HG02798 (cell line): ENCODE measurements around the gene MFAP1.
"Not testable (repeated sequence)": the region's sequence is repeated elsewhere in the genome, so short reads cannot be mapped to it uniquely, and the experiment has no call there.

Source experiments
- ATAC-seq: cut with Tn5 transposase; IDR thresholded peaks from one replicate; pipeline ENCODE4 v1.9.1; 2021; ENCODE audit warnings: mild to moderate bottlenecking; ENCODE audit not compliant: unreplicated experiment, poor library complexity

Gene MFAP1

DNA sequence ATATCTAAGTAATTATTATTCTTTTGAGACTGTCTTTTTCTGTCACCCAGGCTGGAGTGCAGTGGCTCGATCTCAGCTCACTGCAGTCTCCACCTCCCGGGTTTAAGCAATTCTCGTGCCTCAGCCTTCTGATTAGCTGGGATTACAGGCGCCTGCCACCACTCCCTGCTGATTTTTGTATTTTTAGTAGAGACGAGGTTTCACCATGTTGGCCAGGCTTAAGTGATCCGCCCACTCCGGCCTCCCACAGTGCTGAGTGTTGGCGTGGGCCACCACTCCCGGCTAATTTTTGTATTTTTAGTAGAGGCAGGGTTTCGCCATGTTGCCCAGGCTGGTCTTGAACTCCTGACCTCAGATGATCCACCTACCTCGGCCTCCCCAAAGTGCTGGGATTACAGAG, 815 bp upstream of the MFAP1 start:
- ATAC-seq = not testable (repeated sequence)

DNA sequence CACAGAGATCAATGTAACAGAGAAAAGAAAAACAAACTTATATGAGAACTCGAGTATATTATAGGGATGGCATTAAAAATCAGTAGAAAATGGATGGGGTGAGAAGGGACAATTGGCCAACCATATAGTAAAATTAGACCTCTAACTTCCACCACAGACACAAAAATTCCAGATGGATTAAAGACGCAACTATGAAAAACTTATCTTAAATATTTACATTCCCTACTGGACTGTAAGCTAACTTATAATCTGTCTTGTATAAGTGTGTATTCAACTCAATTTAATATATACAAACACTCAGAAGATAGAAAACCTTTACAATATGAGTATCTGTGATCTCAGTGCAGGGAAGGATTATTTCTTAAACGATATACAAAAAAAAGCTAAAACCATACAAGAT, 3.0 kb downstream of the MFAP1 start:
- ATAC-seq = no peak

DNA sequence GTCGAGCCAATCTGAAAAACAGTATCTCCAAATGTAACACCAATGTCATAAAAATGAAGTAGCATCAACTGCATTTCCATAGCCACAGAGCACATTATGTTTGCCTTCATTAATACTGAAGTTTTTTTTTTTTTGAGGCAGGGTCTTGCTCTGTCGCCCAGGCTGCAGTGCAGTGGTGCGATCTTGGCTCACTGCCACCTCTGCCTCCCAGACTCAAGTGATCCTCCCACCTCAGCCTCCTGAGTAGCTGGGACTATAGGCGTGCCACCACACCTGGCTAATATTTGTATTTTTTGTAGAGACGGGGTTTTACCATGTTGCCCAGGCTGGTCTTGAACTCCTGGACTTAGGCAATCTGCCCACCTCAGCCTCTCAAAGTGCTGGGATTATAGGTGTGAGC, 9.4 kb downstream of the MFAP1 start:
- not testable (repeated sequence) for ATAC-seq

DNA sequence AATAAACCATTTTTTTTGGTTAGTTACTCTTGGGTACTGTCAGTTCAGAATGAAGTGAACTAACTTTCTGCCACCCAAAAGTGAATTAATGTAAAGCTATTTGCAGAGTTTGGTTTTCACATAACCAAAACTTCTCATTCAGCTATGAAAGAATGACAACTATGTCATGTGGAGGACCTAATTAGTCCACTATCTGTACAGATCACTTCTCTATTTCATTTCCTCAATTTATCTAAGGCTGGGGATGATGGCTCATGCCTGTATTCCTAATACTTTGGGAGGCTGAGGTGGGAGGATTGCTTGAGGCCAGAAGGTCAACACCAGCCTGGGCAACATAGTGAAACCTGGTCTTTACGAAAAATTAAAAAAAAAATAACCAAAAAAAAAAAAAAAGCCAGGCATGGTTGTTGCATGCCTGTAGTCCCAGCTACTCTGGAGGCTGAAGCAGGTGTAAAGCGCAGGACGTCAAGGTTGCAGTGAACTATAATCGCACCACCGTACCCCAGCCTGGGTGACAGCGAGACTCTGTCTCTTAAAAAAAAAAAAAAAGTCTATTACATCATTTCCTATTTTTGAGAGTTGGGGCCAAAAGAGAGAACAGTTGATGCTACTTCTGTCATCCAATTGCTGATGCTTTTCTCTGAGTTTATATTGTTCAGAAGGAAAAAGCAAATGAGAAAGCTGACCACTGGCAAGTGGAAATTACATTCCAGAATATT, 15.4 kb downstream of the MFAP1 start:
- ATAC-seq = peak; percentile 72

DNA sequence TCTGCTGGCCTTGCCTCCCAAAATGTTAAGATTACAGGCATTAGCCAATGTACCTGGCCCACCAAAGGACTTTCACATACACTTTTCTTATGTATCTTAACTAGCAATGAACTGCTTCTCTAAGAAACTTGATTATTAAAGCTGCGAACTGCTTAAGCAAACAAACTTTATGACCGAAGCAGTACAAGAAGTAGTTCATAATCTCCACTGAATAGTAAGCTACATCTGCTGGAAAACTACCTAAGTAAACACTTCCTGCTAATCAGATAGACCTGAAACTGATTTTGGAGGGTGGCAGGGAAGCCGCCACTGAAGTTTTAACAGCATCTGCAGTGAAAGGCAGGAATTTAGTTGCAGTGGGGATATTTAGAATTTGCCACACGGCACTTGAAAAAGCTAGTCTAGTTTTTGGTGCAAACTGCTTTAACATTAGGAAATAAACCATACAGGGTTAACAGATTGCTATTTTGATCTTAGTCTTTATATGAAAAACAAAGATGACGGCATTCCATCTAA, 16.0 kb downstream of the MFAP1 start:
- no peak for ATAC-seq

DNA sequence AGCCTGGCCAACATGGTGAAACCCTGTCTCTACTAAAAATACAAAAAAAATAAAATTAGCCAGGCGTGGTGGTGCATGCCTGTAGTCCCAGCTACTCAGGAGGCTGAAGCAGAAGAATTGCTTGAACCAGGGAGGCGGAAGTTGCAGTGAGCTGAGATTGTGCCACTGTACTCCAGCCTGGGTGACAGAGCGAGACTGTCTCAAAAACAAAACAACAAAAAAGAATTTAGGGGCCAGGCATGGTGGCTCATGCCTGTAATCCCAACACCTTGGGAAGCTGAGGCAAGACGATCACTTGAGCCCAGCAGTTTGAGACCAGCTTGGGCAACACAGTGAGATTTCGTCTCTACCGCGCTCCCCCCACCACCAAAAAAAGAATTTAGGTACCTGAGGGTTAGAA, 21.8 kb downstream of the MFAP1 start:
- not testable (repeated sequence) for ATAC-seq

DNA sequence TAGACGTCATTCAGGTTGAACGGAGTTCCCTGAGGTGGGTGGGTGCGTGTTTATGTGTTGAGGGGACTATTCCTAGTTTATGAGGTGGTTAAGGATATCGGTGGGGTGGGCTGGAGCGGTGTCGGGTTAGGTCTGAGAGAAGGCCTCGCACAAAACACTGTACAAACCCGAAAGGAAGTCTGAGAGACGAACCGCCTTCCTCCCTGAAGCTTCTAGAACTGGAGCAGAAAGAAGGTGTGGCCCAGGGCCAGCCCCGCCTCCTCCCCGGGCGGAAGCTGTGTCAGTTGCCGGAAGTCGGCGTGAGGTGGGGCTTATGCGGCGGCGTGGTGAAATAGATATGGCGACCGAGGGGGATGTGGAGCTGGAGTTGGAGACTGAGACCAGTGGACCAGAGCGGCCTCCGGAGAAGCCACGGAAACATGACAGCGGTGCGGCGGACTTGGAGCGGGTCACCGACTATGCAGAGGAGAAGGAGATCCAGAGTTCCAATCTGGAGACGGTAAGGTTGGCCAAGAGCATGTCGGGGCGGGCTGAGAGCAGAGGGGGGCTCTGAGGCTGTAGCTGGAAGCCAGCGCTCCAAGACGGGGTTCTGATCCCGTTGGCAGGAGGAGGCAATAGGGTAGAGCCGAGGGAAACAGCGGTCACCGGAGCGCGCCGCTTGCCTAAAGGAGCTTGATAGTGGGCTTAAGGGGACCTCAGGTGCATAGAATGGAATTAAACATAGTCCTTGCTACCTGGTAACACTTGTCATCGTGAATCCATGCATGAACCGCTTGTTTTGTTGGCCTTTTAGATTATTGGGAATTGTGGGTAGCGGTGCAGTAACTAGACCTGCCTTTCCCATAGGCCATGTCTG, 24.0 kb downstream of the MFAP1 start, which contains the start of gene HYPK:
HYPK (plus strand) TSS at position 314 of the 856 bp plus-strand sequence; CDS start at position 338, 24 bp downstream.
- peak; percentile 91 for ATAC-seq

DNA sequence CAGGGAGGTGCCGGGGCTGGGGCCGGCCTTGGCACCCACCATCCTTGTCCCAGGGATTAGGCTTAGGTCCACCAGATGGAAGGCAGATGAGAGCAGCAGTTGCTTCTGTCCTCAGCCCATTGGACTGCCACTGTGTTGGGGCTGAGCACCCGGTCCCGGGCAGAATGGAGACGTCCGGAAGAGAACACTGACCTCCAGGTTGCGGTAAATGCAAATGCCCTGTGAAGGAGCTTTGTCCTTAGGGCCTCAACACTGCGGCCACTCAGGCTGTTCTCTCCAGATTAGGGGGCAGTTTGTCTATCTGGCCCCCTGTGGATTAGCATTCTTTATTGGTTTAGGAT, 24.6 kb downstream of the MFAP1 start, which contains the start of gene SERINC4:
SERINC4 (minus strand) TSS at position 276 of the 341 bp plus-strand sequence; CDS start at position 42, 234 bp downstream.
- no peak for ATAC-seq

DNA sequence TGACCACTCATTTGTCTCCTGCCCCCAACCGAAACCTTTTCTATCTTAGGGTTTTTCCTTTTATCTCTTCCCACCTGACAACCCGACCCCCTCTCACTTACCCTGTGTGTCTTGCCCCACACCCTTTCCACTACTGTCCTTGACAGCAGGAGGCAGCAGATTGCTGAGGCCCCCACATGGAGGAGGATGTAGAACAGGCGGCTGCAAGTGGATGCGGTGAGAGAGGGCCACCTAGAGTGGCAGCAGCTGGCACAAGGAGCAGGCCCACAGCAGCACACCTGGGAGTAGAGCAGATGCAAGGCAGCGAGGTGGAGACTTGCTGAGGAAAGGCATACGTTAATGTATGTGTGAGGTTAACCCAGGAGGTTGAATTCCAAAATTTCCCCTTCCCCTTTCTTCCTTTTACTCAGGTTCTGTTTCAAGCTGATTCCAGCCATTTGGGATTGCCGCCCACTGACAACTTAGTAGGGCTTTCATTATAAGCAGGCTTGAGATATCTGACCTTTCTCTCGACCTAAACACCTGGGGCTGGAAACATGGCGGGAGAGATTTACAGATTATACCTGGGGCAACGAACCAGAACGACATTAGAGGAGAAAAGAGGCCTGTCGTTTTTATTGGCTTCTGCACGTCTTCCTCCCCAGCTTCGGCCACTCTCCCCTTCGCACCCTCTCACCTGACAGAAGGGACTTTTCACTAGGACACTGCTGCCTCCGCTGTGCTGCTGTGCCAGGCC, 25.1 kb downstream of the MFAP1 start:
- ATAC-seq = no peak

DNA sequence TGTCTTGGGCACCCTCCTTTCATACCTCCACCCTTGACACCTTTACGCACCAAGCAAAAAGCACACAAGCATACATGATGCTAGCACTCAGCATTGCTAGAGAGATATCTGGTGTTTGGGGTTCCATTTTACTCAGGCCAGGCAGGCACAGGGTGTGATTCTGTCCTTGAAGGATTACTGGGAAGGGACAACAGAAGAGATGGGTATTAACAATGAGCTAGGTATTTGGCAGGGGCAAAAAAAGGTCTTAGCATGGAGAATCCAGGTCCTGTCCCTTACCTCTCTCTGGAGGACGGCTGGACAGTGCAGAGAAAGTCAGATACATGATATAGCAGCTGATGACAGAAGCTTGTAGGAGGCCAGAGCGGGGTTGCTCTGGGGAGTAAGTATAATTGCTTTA, 27.9 kb downstream of the MFAP1 start:
- ATAC-seq = no peak

DNA sequence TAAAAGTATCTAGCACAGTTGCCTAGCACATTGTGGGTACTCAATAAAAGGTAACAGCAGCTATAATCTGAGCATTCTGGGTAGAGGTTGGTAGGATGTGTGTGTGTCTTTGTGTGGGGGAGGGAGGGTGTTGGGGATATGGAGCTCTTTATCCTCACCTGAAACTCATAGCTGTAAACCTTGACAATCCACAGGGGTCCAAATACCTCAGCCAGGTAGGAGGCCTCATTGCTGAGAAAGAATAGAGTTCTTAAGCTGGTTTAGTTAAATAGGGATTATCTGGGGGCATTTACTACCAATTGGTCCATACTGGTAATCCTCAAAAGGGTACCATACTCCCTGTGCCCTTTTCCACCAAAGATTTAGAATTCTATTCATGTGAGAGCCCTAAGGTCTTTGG, 28.5 kb downstream of the MFAP1 start:
- no peak for ATAC-seq

DNA sequence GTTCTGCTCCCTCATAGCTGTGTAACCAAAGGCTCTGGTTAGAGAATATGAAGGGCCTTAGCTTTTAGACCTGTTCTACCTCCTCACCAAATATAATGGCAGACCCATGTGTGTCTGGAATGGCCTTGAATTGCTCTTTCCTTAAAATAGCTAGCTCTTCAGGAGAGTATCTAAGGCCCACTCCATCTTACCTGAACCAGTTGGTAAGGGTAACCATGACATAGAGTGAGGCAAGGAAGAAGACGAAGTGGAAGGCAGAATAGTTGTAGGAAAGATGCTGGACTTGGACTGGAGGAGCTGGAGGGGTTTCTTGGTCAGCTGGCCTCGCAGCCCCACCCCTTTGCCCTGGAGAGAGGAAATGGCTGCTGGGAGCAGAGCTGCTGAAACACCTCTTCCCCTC, 29.3 kb downstream of the MFAP1 start:
- no peak for ATAC-seq

DNA sequence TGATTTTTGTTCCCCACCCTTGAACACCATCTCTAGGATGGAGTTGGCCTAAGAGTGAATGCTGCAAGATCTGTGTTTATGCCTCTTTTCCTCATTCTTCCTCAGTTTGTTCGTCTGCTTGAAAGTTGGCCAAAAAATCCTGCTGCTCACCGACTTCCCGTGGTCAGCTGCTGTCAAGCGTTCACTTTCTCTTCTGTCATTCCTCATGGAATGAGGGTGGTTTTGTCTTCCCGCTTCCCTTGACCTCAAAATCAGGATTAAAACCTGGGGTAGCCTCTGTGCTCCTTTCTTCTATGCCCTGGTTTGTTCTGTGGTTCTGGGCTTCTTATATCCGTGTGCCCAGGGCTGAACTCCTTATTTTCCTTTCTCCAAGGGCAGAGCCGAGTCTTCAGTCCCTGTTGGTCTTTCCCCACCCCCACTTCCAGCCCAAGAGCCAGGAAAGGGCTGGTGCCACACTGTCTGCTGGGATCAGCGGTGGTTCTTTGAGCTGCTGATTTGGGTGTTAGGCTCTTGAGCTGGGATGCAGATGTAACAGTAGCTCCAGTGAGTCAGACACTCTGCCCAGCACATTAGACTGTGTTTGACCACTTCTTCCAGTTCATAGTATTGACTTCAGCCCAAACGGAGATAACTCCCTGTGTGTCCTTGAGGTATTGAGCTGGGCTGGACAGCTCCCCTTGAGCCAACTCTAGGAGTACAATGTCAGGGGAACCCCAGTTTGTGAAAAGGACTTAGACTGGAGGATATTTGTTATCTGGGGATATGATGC, 30.0 kb downstream of the MFAP1 start:
- ATAC-seq = no peak

DNA sequence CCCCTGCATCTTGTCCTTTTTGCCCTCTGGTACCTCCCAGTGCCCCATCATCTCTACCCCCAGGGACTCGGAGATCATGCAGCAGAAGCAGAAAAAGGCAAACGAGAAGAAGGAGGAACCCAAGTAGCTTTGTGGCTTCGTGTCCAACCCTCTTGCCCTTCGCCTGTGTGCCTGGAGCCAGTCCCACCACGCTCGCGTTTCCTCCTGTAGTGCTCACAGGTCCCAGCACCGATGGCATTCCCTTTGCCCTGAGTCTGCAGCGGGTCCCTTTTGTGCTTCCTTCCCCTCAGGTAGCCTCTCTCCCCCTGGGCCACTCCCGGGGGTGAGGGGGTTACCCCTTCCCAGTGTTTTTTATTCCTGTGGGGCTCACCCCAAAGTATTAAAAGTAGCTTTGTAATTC, 30.8 kb downstream of the MFAP1 start:
- ATAC-seq = no peak

DNA sequence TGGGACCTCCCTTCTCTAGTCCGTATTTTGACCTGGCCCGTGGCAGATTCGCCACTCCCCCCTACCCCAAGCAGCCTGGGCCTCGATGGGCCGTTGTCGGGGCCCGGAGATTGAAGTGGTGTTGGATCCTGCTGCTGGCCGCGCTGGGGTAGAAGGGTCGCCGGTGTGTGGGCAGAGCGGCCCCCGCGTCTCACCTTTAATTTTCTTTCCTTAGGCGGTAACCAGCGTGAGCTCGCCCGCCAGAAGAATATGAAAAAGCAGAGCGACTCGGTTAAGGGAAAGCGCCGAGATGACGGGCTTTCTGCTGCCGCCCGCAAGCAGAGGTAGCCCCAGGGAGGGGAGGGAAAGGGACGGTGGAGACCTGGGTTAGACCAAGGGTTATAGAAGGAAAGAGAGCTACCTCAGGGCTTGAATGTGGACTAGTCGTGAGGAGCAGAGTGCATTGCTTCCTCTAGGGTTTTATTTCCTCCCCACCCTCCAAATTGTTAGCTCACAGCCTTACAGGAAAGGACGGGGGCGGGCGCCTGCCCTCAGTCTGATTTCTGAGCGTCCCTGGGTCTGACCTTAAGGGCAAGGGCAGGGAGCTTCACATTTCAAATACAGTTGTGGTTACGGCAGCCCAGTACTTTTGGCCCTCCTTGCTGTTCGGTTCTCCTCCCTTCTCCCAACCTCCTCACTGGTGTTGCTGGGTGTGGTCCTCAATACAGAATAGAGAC, 31.6 kb downstream of the MFAP1 start:
- ATAC-seq = no peak

DNA sequence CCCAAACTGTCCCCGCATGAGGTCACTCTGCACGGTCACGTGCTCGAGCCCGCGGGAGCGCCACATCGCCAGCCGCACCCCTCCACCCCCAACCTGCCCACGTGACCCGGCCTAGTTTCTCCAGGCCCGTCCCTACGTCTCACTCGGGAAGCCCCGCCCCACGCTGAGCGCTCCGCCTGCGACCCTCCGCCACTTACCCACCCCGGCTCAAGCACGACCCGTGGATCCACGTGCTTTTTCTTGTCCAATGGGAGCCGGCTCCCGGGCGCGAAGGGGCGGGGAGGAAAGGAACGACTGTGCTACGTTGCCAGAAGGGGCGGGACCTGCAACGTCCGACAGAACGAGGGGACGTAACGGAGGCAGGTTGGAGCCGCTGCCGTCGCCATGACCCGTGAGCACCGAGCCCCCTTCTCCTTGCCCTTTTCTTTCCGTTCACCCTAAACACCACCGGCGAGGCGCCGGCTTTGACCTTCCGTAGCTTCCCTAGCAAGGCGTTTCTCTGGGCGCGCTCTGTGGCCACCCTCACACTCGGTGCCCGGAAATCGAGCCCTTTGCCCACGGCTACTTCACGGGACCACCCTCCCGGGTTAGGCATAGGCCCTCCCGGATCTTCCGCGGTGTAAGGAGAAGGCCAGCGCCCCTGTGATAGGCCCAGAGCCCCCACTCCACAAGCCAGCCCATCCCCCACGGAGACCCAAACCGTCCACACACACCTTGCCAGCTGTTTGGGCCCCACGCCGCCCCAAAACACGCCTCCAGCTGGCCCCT, 32.3 kb downstream of the MFAP1 start, which contains the start of gene SERF2:
SERF2 (plus strand) TSS at position 328 of the 768 bp plus-strand sequence; CDS start at position 385, 57 bp downstream.
- peak; percentile 95 for ATAC-seq

DNA sequence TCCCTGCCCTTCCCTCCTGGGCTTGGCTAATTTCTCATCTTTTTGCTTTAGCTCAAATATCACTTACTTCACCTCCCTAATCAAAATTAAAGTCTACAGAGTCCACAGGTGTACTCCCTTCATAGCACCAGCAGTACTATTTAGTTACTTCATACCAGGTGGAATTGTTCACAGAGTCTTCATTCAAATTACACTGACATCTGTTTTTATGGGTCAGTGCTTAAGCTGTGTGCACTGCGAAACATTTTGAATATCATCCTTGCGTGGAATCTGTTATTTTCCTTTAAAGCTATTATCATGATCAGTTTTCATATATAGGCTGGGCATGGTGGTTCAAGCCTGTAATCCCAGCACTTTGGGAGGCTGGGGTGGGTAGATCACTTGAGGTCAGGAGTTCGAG, 35.1 kb downstream of the MFAP1 start:
- no peak for ATAC-seq

DNA sequence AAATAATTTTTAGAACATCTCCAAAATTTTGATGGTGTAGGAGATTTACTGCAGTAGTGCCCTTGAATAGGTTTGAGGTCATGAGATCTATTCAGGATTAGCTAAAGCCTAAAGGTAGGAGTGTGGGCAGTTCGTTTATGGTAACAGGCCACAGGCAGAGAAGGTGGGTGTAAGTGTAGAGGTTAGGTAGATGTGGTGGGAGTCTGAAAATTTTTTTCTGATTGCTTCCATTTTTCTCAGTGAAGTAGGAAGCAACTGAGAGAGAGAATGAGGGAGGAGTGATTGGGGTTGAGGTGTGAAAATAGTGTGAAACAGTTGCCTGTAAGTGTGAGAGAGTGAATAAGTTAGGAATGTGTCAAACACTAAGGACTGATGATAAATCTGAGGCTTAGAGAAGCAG, 45.5 kb downstream of the MFAP1 start:
- no peak for ATAC-seq
